Central memory CD8-positive, alpha-beta T cell (primary cell): ENCODE results near the gene SLC6A4.
"Not testable (repeated sequence)": the region's sequence is repeated elsewhere in the genome, so short reads cannot be mapped to it uniquely, and the experiment has no call there.

Experiments used
- ATAC-seq: fragments of 150-1000 bp; cut with Tn5 transposase; replicated peaks from 2 replicates; pipeline ENCODE4 v1.10.0; 2022; ENCODE audit warnings: mild to moderate bottlenecking, moderate FRiP score, moderate number of reproducible peaks; ENCODE audit not compliant: poor library complexity, severe bottlenecking; ENCODE audit errors: extremely low read depth
- DNase-seq, 2 donors: peaks; one replicate each; pipeline ENCODE4 v3.0.0; 2021; ENCODE audit warnings: low spot score in 2 of 2
- H3K27ac Mint-ChIP-seq: one replicate; pipeline ENCODE4 v1.8.0; 2022; ENCODE audit warnings: low read depth, mild to moderate bottlenecking, moderate library complexity, mixed read lengths
- H3K27me3 Mint-ChIP-seq: one replicate; pipeline ENCODE4 v1.8.0; 2022; ENCODE audit warnings: mixed read lengths
- H3K36me3 Mint-ChIP-seq: one replicate; pipeline ENCODE4 v1.8.0; 2022; ENCODE audit warnings: mild to moderate bottlenecking, moderate library complexity, mixed read lengths; ENCODE audit not compliant: insufficient read depth
- H3K4me1 Mint-ChIP-seq: one replicate; pipeline ENCODE4 v1.8.0; 2022; ENCODE audit warnings: mixed read lengths
- H3K4me3 Mint-ChIP-seq: one replicate; pipeline ENCODE4 v1.8.0; 2022; ENCODE audit warnings: mild to moderate bottlenecking, moderate library complexity, mixed read lengths
- H3K9me3 Mint-ChIP-seq: one replicate; pipeline ENCODE4 v1.8.0; 2022; ENCODE audit warnings: mixed read lengths

The SLC6A4 gene

DNA sequence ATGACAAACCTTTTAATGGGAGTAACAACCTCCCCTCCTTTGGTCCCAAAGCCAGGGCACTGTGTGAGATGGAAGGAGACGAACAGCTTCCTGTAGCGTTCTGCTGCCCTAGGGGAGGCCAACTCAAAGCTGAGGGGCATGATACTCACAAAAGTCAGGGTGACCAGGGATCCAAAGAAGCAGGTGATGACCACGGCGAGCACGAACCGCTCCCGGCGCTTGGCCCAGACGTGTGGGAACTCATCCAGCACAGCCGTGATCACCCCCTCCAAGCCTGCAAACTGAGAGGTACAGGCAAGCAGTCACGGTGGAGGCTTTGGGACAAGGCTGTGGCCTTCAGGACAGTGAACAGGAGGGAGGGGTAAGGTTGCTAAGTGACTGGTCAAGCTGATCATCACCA lies 25.1 kb downstream of the SLC6A4 start:
- Mint-ChIP-seq H3K27me3 (peaks cover 33% of the 10 kb centered on the region), H3K4me1 (peaks cover 16% of the 10 kb centered on the region), H3K4me3 (no peak overlapping the region), H3K9me3 (no peaks in the 10 kb centered on the region), H3K27ac (no peak overlapping the region), H3K36me3 (peaks cover 2% of the 10 kb centered on the region)
- DNase-seq (no peak), ATAC-seq (no peak)

DNA sequence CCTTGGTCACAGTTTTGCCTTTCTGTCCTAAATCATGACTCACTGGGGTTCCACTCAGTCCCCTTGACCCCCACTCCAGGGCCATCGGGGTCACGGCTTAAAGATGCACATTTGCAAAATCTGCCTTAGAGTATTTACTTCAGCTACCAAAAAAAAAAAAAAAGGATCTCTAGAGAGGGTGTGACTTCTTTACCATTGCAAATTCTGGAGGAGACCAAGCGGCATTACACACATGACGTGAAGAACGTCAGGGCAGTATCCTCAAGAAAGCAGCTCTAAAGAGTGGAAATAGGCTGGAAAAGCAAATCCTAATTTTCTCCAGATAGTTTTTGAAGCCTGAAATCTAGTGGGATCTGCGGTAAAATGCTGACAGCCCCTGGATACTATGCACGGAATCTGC lies 25.6 kb downstream of the SLC6A4 start:
- Mint-ChIP-seq H3K9me3 (no peaks in the 10 kb centered on the region), H3K27ac (no peak overlapping the region), H3K36me3 (peaks cover 2% of the 10 kb centered on the region), H3K4me1 (peaks cover 16% of the 10 kb centered on the region), H3K4me3 (no peak overlapping the region), H3K27me3 (peaks cover 37% of the 10 kb centered on the region)
- DNase-seq (no peak), ATAC-seq (no peak)

DNA sequence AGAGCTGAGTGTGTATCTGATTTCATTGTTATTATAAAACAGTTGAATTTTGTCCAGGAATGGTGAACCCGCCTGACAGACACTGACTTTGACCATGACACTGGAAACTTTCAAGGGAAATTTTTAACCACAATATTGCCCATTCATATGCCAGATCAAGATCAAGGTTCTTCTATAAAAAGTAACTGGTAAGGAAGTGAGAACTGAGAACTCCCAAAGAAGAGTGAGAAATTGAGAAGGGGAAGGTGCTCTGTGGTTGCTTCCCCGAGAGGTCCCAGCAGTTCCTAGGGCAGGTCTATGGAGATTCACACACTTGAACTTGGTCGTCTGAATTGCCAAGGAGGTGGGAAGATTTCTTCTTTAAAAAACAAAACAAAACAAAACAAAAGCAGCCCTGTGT lies 27.3 kb downstream of the SLC6A4 start:
- Mint-ChIP-seq H3K36me3 (peaks cover 2% of the 10 kb centered on the region), H3K27me3 (peaks cover 54% of the 10 kb centered on the region), H3K27ac (no peak overlapping the region), H3K4me3 (no peak overlapping the region), H3K9me3 (no peaks in the 10 kb centered on the region), H3K4me1 (peaks cover 16% of the 10 kb centered on the region)
- ATAC-seq, result no peak
- DNase-seq, result no peak

DNA sequence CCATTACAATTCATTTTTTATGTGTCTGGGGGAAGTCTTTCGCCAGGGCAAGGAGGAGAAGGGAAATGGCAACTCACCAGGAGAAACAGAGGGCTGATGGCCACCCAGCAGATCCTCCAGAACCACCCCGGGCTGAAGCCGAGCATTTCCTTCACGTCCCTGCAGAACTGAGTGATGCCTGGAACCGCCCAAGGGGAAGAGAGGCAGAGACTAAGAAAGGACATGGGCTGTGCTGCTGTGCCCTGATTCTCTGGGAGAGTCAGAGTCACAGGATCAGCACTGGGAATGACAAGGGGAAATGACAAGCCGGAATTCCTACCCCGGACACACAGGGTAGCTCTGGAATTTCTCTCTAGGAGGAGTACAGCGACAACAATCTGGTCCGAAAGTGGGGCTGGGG lies 27.8 kb downstream of the SLC6A4 start:
- peaks cover 16% of the 10 kb centered on the region for H3K4me1 Mint-ChIP-seq
- DNase-seq (no peak), ATAC-seq (no peak)
- no peak overlapping the region for H3K27ac Mint-ChIP-seq
- no peak overlapping the region for H3K4me3 Mint-ChIP-seq
- H3K27me3 Mint-ChIP-seq, result peaks cover 60% of the 10 kb centered on the region
- H3K36me3 Mint-ChIP-seq, result peaks cover 2% of the 10 kb centered on the region
- H3K9me3 Mint-ChIP-seq, result no peaks in the 10 kb centered on the region

DNA sequence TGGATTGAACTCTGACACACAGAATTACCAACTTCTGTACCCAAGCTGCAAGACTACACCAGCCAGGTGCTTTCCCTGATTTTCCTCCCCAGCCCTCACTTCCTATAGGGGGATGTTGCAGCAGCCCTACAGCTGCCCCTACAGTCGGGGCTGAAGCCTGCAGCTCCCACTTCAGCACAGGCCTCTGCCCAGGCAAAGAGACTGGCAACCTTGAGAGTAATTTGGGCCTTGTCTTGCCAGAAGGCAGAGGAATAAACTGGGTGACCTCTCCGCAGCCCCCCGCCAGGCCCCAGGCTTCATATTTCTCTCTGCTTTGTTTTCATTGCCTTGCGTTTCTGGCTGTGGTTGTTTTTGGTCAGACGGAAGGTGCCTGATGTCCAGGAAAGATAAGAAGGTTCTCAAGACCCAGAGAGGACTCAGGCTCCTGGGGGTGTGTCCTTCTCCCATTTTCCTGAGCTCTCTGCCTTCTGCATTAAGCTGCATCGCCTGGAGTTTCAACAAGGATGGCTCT lies 32.0 kb downstream of the SLC6A4 start:
- H3K27ac Mint-ChIP-seq, result no peak overlapping the region

DNA sequence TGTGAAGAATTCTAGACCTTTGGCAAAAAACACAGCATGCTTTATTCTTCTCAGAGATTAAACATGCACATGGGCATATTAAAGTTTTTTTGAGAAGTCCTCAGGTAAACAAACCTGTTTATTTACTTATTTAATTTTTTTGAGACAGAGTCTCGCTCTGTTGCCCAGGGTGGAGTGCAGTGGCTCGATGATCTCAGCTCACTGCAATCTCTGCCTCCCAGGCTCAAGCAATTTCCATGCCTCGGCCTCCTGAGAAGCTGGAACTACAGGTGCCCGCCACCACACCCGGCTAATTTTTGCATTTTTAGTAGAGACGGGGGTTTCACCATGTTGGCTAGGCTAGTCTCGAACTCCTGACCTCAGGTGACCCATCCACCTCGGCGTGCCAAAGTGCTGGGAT lies 34.8 kb downstream of the SLC6A4 start:
- not testable (repeated sequence) for ATAC-seq, H3K27ac Mint-ChIP-seq, H3K9me3 Mint-ChIP-seq, H3K4me3 Mint-ChIP-seq, H3K4me1 Mint-ChIP-seq, DNase-seq, H3K36me3 Mint-ChIP-seq
- peaks cover 32% of the 10 kb centered on the region for H3K27me3 Mint-ChIP-seq

More for the DNA sequence above, 32.0 kb downstream of the SLC6A4 start:
- no peaks in the 10 kb centered on the region for H3K4me1 Mint-ChIP-seq
- DNase-seq, result no peak
- H3K36me3 Mint-ChIP-seq, result peaks cover 2% of the 10 kb centered on the region
- no peaks in the 10 kb centered on the region for H3K9me3 Mint-ChIP-seq
- no peak for ATAC-seq
- H3K27me3 Mint-ChIP-seq, result peaks cover 61% of the 10 kb centered on the region
- H3K4me3 Mint-ChIP-seq, result no peak overlapping the region

DNA sequence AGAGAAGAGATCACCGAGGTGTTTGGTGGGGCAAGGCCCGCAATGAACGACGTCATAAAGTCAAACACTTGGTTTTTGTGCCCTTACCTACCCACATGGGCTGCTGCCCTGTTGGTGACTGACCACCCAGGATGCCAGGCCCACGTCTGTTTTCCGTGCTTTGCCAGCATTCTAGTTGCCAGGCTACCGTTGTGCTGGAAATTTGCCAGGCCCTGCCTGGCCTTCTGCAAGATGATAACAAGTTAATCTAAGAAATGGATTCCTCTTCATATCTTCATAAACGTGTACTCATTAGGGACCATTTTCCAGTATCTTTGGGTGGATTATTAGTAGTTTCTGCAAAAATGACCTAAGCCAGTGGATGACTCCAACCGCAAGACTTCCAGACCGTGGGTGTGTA lies 35.4 kb downstream of the SLC6A4 start:
- H3K9me3 Mint-ChIP-seq, result no peaks in the 10 kb centered on the region
- no peaks in the 10 kb centered on the region for H3K36me3 Mint-ChIP-seq
- H3K4me3 Mint-ChIP-seq, result no peak overlapping the region
- peaks cover 27% of the 10 kb centered on the region for H3K27me3 Mint-ChIP-seq
- H3K27ac Mint-ChIP-seq, result no peak overlapping the region
- DNase-seq (no peak), ATAC-seq (no peak)
- H3K4me1 Mint-ChIP-seq, result no peaks in the 10 kb centered on the region

DNA sequence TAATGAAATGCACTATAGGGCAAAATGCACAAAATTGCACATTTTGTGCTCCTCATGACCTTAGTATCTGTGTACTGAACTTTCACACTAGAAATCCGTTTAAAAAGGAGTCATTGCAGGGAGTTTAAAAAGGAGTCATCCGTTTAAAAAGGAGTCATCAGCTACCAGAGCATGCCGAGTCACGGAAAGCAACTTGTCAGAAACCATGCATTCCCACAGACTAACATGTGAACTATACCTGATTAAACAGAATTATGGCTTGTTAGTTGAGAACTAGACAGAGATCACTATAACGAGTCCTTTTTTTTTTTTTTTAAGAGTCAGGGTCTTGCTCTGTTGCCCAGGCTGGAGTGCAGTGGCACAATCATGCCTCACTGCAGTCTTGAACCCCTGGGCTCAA lies 35.9 kb downstream of the SLC6A4 start:
- Mint-ChIP-seq H3K27ac (no peak overlapping the region), H3K4me1 (no peaks in the 10 kb centered on the region), H3K36me3 (no peaks in the 10 kb centered on the region), H3K4me3 (no peak overlapping the region), H3K27me3 (peaks cover 22% of the 10 kb centered on the region), H3K9me3 (no peaks in the 10 kb centered on the region)
- DNase-seq (no peak), ATAC-seq (no peak)

DNA sequence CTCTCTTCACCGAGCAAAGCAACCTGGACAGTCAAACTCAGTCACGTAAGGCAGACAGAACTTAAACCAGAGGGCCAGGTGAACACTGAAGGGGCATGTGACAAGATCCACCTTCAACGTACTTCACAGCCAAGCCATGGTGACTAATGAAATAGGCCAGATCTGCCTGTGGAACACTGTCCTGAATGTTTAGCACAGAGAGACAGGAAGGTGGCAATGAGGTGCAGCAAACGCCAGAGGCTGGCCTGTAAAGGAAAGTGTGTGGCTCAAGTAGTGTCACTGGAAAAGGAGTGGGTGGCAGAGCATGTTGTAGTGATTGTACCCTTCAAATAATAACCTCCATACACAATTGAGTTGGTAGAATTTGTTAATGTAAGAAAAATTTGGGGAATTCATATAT lies 38.1 kb downstream of the SLC6A4 start:
- DNase-seq (no peak), ATAC-seq (no peak)
- Mint-ChIP-seq H3K4me3 (no peak overlapping the region), H3K4me1 (peaks cover 5% of the 10 kb centered on the region), H3K9me3 (no peaks in the 10 kb centered on the region), H3K36me3 (no peaks in the 10 kb centered on the region), H3K27ac (no peak overlapping the region), H3K27me3 (no peaks in the 10 kb centered on the region)

DNA sequence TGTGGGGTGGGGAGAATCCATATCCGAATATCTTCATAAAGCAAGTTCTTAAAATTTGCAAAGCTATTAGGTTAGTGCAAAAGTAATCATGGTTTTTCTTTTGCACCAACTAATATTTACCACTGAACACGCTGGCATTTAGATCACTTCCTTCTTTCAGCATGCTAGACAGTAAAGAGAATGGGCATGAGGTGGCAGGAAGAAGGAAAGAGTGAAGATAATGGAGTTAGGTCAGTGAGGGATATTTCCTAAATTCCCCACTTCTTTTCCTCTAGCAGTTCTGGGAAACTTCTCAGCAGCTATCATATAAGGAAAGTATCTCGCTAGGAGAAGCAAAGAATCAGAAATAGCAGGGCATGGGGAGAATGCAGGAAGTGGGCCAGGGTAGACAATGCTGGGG lies 39.0 kb downstream of the SLC6A4 start:
- DNase-seq (no peak), ATAC-seq (no peak)
- H3K9me3 Mint-ChIP-seq, result no peaks in the 10 kb centered on the region
- peaks cover 5% of the 10 kb centered on the region for H3K4me1 Mint-ChIP-seq
- H3K36me3 Mint-ChIP-seq, result no peaks in the 10 kb centered on the region
- H3K27ac Mint-ChIP-seq, result no peak overlapping the region
- H3K27me3 Mint-ChIP-seq, result no peaks in the 10 kb centered on the region
- no peak overlapping the region for H3K4me3 Mint-ChIP-seq

DNA sequence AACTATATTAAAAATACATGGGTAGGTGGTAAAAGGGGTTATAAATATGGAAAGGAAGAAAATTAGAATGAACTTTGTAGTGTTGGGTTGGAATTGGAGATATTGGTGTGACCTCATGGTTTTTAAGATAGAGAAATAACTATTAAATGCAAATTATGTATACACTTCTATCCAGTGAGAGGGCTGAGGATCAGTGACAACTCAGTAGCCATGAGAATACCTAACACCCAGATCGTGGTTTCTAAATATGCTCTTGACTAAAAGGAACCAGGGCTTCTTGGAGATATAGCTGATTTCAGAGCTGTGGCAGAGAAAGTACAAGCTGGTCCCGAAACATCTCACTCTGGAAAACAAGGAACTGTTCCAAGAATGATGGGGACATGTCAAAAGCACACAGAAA lies 44.4 kb downstream of the SLC6A4 start:
- H3K4me1 Mint-ChIP-seq, result peaks cover 5% of the 10 kb centered on the region
- no peaks in the 10 kb centered on the region for H3K27me3 Mint-ChIP-seq
- no peak overlapping the region for H3K27ac Mint-ChIP-seq
- no peaks in the 10 kb centered on the region for H3K36me3 Mint-ChIP-seq
- ATAC-seq (no peak), DNase-seq (no peak)
- no peaks in the 10 kb centered on the region for H3K9me3 Mint-ChIP-seq
- no peak overlapping the region for H3K4me3 Mint-ChIP-seq

DNA sequence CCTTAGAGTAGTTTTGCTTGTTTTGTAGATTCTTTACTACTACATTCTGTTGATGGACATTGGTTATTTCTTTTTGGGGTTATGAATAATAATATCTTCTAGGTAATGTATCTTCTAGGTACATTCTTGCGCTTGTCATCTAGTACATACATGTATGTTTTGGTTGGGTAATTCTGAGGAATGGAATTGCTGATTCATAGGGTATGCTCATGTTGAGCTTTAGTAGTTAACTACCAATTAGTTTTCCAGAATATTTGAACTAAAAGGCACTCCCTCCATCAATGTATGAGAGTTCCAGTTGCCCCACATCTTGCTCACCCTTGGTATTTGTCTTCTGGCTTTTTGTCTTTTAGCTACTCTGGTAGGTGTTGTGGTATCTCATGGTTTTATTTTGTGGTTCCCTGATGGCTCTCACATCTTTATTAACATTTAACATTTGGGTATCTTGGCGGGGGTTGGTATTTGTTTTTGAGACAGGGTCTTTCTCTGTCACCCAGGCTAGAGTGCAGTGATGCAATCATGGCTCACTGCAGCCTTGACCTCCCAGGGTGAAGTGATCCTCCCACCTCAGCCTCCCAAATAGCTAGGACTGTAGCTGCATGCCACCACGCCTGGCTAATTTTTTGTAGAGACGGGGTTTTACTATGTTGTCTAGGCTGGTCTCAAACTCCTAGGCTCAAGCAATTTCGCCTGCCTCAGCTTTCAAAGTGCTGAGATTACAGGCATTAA lies 47.1 kb downstream of the SLC6A4 start:
- no peaks in the 10 kb centered on the region for H3K9me3 Mint-ChIP-seq
- ATAC-seq (no peak), DNase-seq (no peak)
- peaks cover 5% of the 10 kb centered on the region for H3K4me1 Mint-ChIP-seq
- peaks cover 12% of the 10 kb centered on the region for H3K36me3 Mint-ChIP-seq
- no peaks in the 10 kb centered on the region for H3K27me3 Mint-ChIP-seq
- H3K27ac Mint-ChIP-seq, result no peak overlapping the region
- H3K4me3 Mint-ChIP-seq, result no peak overlapping the region

DNA sequence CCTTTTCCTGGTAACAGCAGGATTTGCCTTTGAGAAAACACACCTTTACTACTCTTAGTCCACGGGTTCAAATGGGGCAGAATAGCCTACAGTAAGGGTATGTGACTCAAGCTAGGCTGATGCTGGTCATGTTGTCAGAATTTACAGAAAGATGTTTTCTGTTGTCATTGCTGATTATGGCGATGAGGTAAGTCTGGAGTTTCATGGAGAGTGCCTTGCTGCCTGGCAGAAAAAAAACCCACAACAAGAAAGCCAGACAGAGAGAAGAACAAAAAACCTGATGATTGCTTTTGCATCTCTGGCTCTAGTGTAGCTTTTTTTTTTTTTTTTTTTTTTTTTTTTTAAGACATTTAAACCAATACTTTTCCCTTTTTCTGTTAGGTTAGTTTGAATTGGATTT lies 47.9 kb downstream of the SLC6A4 start:
- no peak for DNase-seq
- no peaks in the 10 kb centered on the region for H3K9me3 Mint-ChIP-seq
- no peaks in the 10 kb centered on the region for H3K4me1 Mint-ChIP-seq
- no peak for ATAC-seq
- H3K36me3 Mint-ChIP-seq, result peaks cover 18% of the 10 kb centered on the region
- no peak overlapping the region for H3K4me3 Mint-ChIP-seq
- H3K27ac Mint-ChIP-seq, result no peak overlapping the region
- H3K27me3 Mint-ChIP-seq, result no peaks in the 10 kb centered on the region
